ENCODE data around the gene ELL.

Gene ELL

GRCh38 chr19:18483119-18483890, 38.6 kb downstream of the ELL start:
- H4K20me1 ChIP-seq = peaks cover 100% of the 10 kb centered on the region
- H3K4me1 ChIP-seq = peaks cover 88% of the 10 kb centered on the region

DNA sequence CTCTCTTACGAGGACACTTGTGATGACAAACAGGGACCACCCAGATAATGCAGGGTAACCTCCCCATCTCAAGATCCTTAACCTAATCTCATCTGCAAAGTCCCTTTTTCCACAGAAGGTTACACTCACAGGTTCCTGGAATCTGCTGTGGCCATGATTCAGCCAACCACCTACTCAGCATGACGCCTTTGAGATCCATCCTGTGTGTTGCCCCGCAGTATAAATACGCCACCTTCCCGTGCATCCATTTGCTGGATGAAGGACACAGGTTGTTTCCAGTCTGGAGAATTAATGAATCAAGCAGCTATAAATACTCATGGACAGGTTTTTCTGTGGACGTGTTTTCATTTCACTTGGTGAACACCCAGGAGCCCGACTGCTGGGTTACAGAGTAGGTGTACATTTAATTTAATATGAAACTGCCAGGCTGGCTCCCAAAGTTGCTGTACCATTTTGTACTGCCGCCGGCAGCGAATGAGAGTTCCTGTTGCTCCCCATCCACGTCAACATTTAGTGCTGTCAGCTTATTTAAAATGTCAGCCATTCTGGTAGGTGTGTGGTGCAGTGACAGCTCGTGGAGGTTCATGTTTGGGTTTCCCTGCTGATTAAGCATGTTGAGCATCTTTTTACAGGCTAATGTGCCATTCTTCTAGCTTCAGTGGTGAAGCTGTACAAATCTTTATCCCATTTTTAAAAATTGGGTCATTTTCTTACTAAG, 40.2 kb downstream of the ELL start:
- Histone ChIP-seq H3K27ac (no peak overlapping the region), H4K20me1 (peaks cover 100% of the 10 kb centered on the region)

More at GRCh38 chr19:18483119-18483890, 38.6 kb downstream of the ELL start:
- no peak overlapping the region for H3K4me2 ChIP-seq
- peak overlapping the region; percentile 30; the same call in 1 of the 2 replicates for H3K27ac ChIP-seq
- no peak overlapping the region for H3K4me3 ChIP-seq
- no peaks in the 10 kb centered on the region for H3K36me3 ChIP-seq
- H3K27me3 ChIP-seq = no peaks in the 10 kb centered on the region
- no peak overlapping the region for H3K9ac ChIP-seq
- no peak for TF ChIP-seq Cebpa-rat (IDR thresholded peaks at IDR 0.05)
- H3K9me3 ChIP-seq = no peaks in the 10 kb centered on the region

DNA sequence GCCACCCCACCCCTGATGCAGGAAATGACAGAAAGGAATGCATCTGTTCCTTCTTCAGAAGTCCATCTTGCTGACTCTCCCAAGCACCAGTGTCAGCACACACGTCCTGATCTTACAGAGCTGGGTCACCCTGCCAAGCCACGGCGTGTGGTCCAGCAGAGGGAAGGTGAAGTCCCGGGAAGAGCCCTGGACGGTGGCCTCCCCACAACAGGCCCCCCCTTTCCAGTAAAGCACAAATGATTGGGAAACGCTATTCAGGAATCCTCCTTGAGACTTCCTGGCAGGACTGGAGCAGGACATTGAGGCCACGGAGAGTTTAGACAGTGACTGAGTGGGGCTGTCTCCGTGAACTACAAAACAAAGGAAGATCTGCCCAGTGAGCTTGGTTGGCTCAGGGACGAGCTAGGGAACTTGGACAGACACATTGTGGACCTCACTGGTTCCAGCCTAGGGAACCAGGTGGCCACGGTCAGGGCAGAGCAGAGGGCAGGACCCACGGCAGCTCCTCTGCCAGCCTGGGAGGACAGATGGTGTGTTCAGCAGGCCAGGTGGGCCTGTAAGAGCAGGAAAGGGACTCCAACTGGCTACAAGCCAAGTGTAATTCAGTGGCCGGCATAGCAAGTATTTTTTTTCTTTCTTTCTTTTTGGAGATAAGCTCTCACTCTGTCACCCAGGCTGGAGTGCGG, 41.7 kb downstream of the ELL start:
- H3K27me3 ChIP-seq = no peaks in the 10 kb centered on the region
- H3K9ac ChIP-seq = peak overlapping the region; percentile 48
- no peak for TF ChIP-seq Cebpa-rat (IDR thresholded peaks at IDR 0.05)
- H4K20me1 ChIP-seq = peaks cover 100% of the 10 kb centered on the region
- H3K36me3 ChIP-seq = peaks cover 11% of the 10 kb centered on the region; the same call in 1 of the 2 replicates
- peaks cover 5% of the 10 kb centered on the region; the same call in 1 of the 2 replicates for H3K9me3 ChIP-seq
- peak overlapping the region; percentile 85 for H3K4me2 ChIP-seq
- H3K27ac ChIP-seq = peak overlapping the region; percentile 73
- H3K4me3 ChIP-seq = no peak overlapping the region
- peaks cover 88% of the 10 kb centered on the region for H3K4me1 ChIP-seq

More for the DNA sequence above, 40.2 kb downstream of the ELL start:
- Histone ChIP-seq H3K4me2 (no peak overlapping the region), H3K36me3 (peaks cover 10% of the 10 kb centered on the region; the same call in 1 of the 2 replicates), H3K9ac (no peak overlapping the region), H3K27me3 (no peaks in the 10 kb centered on the region), H3K4me3 (no peak overlapping the region), H3K9me3 (peaks cover 5% of the 10 kb centered on the region; the same call in 1 of the 2 replicates), H3K4me1 (peaks cover 88% of the 10 kb centered on the region)
- no peak for TF ChIP-seq Cebpa-rat (IDR thresholded peaks at IDR 0.05)

- no peaks in the 10 kb centered on the region for H3K27me3 ChIP-seq
- peak; percentile 87 for TF ChIP-seq Cebpa-rat (IDR thresholded peaks at IDR 0.05)
- peaks cover 86% of the 10 kb centered on the region for H3K4me1 ChIP-seq
- H3K9ac ChIP-seq = peak overlapping the region; percentile 51
- H4K20me1 ChIP-seq = peaks cover 100% of the 10 kb centered on the region
- peaks cover 5% of the 10 kb centered on the region; the same call in 1 of the 2 replicates for H3K9me3 ChIP-seq
- H3K36me3 ChIP-seq = peaks cover 16% of the 10 kb centered on the region; the same call in 1 of the 2 replicates
- peak overlapping the region; percentile 73 for H3K27ac ChIP-seq
- H3K4me3 ChIP-seq = no peak overlapping the region; the same call in 1 of the 2 replicates
- peak overlapping the region; percentile 85 for H3K4me2 ChIP-seq
Measured at GRCh38 chr19:18478545-18479311, 43.1 kb downstream of the ELL start.

- Histone ChIP-seq H3K4me1 (peaks cover 79% of the 10 kb centered on the region), H3K4me3 (no peak overlapping the region), H3K4me2 (peak overlapping the region; percentile 85; the same call in 1 of the 2 replicates), H3K27me3 (no peaks in the 10 kb centered on the region), H3K36me3 (peaks cover 21% of the 10 kb centered on the region; the same call in 1 of the 2 replicates), H3K27ac (peak overlapping the region; percentile 73), H4K20me1 (peaks cover 100% of the 10 kb centered on the region), H3K9ac (no peak overlapping the region), H3K9me3 (peaks cover 5% of the 10 kb centered on the region; the same call in 1 of the 2 replicates)
- TF ChIP-seq Cebpa-rat (IDR thresholded peaks at IDR 0.05) = no peak
Measured at GRCh38 chr19:18477974-18478373, 43.9 kb downstream of the ELL start.

GRCh38 chr19:18477042-18477779, 44.7 kb downstream of the ELL start:
- Histone ChIP-seq H3K9me3 (peaks cover 5% of the 10 kb centered on the region; the same call in 1 of the 2 replicates), H3K27ac (peak overlapping the region; percentile 22), H4K20me1 (peaks cover 100% of the 10 kb centered on the region), H3K4me2 (peak overlapping the region; percentile 67), H3K9ac (no peak overlapping the region), H3K4me3 (no peak overlapping the region), H3K36me3 (peaks cover 28% of the 10 kb centered on the region; the same call in 1 of the 2 replicates), H3K4me1 (peaks cover 76% of the 10 kb centered on the region), H3K27me3 (no peaks in the 10 kb centered on the region)
- no peak for TF ChIP-seq Cebpa-rat (IDR thresholded peaks at IDR 0.05)

DNA sequence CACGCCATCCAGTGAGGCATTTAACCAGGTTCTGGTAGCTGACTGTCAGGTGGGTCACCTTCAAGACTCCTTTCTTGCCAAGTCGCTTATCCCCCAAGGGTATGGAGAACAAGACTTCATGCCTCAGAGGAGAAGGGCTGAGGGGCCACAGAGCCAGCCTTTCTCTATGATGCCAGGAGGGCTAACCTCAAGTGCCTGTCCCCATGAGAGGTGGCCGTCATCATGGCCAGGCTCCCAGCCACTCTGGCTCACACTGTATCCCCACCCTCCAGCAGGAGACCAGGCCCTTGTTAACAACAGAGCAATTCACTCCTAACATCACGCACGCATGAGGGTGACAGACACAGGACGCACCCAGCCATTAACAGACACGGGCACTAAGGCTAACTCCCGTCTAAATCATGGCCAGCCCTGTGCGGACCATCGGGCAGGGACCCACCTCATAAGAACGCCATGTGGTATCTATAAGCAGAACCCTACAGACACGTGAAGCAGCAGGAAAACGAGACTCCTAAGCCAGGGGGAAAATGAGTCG, 45.3 kb downstream of the ELL start:
- no peak overlapping the region for H3K9ac ChIP-seq
- no peaks in the 10 kb centered on the region for H3K27me3 ChIP-seq
- H3K36me3 ChIP-seq = peaks cover 35% of the 10 kb centered on the region; the same call in 1 of the 2 replicates
- no peak overlapping the region for H3K4me3 ChIP-seq
- no peak for TF ChIP-seq Cebpa-rat (IDR thresholded peaks at IDR 0.05)
- peak overlapping the region; percentile 67 for H3K4me2 ChIP-seq
- H3K9me3 ChIP-seq = peaks cover 5% of the 10 kb centered on the region; the same call in 1 of the 2 replicates
- H3K27ac ChIP-seq = 0 out of 2 replicates have a peak overlapping the region, but pooled peaks have one; percentile 22
- H4K20me1 ChIP-seq = peaks cover 99% of the 10 kb centered on the region
- H3K4me1 ChIP-seq = peaks cover 76% of the 10 kb centered on the region

- peak overlapping the region; percentile 45 for H3K27ac ChIP-seq
- H3K27me3 ChIP-seq = no peaks in the 10 kb centered on the region
- peaks cover 37% of the 10 kb centered on the region for H3K36me3 ChIP-seq
- peaks cover 5% of the 10 kb centered on the region; the same call in 1 of the 2 replicates for H3K9me3 ChIP-seq
- peak overlapping the region; percentile 67 for H3K4me2 ChIP-seq
- H4K20me1 ChIP-seq = peaks cover 98% of the 10 kb centered on the region
- H3K9ac ChIP-seq = 0 out of 2 replicates have a peak overlapping the region, but pooled peaks have one; percentile 29
- TF ChIP-seq Cebpa-rat (IDR thresholded peaks at IDR 0.05) = no peak
- H3K4me1 ChIP-seq = peaks cover 70% of the 10 kb centered on the region
- H3K4me3 ChIP-seq = no peak overlapping the region
Measured at GRCh38 chr19:18475762-18476331, 46.0 kb downstream of the ELL start.
